Breast epithelium (tissue), 3 donors: ENCODE results near the gene TMEM17.
"Not testable (repeated sequence)": the region's sequence is repeated elsewhere in the genome, so short reads cannot be mapped to it uniquely, and the experiment has no call there.

Experiments
- POLR2AphosphoS5 ChIP-seq, 3 donors: sonication (generic); formaldehyde crosslinking; IDR thresholded peaks; one replicate each; pipeline ENCODE4 v1.6.1; 2017; ENCODE audit warnings: antibody characterized with exemption in 3 of 3
- TF ChIP-seq, protein P1 (sequence below), 3 donors: fragments of 450-650 bp; IDR thresholded peaks; one replicate each; pipeline ENCODE4 v1.5.1; 2016 to 2017; ENCODE audit warnings: antibody characterized with exemption in 3 of 3, mild to moderate bottlenecking in 3 of 3, moderate library complexity in 3 of 3

DNA sequence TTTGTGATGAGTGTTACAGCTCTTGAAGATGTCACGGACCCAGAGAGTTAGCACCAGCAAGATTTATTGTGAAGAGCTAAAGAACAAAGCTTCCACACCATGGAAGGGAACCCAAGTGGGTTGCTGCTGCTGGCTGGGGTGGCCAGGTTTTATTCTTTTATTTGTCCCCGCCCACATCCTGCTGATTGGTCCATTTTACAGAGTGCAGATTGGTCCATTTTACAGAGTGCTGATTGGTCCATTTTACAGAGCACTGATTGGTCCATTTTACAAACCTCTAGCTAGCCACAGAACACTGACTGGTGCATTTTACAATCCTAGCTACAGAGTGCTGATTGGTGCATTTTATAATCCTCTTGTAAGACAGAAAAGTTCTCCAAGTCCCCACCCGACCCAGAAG is 29.5 kb upstream of the TMEM17 start:
- TF ChIP-seq, protein P1, sequence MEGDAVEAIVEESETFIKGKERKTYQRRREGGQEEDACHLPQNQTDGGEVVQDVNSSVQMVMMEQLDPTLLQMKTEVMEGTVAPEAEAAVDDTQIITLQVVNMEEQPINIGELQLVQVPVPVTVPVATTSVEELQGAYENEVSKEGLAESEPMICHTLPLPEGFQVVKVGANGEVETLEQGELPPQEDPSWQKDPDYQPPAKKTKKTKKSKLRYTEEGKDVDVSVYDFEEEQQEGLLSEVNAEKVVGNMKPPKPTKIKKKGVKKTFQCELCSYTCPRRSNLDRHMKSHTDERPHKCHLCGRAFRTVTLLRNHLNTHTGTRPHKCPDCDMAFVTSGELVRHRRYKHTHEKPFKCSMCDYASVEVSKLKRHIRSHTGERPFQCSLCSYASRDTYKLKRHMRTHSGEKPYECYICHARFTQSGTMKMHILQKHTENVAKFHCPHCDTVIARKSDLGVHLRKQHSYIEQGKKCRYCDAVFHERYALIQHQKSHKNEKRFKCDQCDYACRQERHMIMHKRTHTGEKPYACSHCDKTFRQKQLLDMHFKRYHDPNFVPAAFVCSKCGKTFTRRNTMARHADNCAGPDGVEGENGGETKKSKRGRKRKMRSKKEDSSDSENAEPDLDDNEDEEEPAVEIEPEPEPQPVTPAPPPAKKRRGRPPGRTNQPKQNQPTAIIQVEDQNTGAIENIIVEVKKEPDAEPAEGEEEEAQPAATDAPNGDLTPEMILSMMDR (IDR thresholded peaks at IDR 0.05) = not testable (repeated sequence)
- TF ChIP-seq POLR2AphosphoS5 (IDR thresholded peaks at IDR 0.05) = not testable (repeated sequence)
